IMR-90 (cell line): Measurements from ENCODE around the gene TCF4. TPM values are rescaled to one million over a fixed set of nuclear protein-coding genes. Genes with fewer than 3 reads are reported as not detected.

Source experiments
- ATAC-seq: fragments of 200-7000 bp; cut with Tn5 transposase; 2 replicates; pipeline ENCODE4 v1.9.1; 2020; ENCODE audit warnings: low read depth, mild to moderate bottlenecking, moderate library complexity
- BruUV-seq: library from RNA; stranded (reverse); fragments of 400-500 nt; replicated peaks from 2 replicates; lab custom pipeline; 2021; lab: Mats Ljungman, UMichigan
- CTCF ChIA-PET: fragments of 300-600 bp; formaldehyde crosslinking; extraction: SDS; loops from one replicate; lab custom pipeline; 2021; ENCODE audit warnings: antibody characterized with exemption; lab: Yijun Ruan, JAX
- POLR2A ChIA-PET: fragments of 300-600 bp; sonication (Branson Sonifier 250); formaldehyde crosslinking; loops from one replicate; lab custom pipeline; 2022; ENCODE audit warnings: antibody characterized with exemption; ENCODE audit not compliant: unreplicated experiment; lab: Charles Lee
- DNase-seq: peaks from one replicate; pipeline ENCODE4 v3.0.0; 2013
- H2AFZ ChIP-seq: replicated peaks from 2 replicates; pipeline ENCODE3; 2013; ENCODE audit warnings: low read length, mild to moderate bottlenecking; ENCODE audit not compliant: poor library complexity
- H2AK5ac ChIP-seq: 2 replicates; pipeline ENCODE4 v1.6.1; 2013; ENCODE audit warnings: low read depth, low read length, inconsistent platforms
- H2AK9ac ChIP-seq: replicated peaks from 2 replicates; pipeline ENCODE3; 2013; ENCODE audit warnings: mild to moderate bottlenecking, low read depth, low read length, moderate library complexity; ENCODE audit not compliant: poor library complexity
- H2BK120ac ChIP-seq: 2 replicates; pipeline ENCODE4 v1.6.1; 2013; ENCODE audit warnings: low read depth, low read length, inconsistent platforms
- H2BK15ac ChIP-seq: 3 replicates; pipeline ENCODE4 v1.6.1; 2013; ENCODE audit warnings: low read depth, low read length, inconsistent platforms
- H2BK20ac ChIP-seq: 2 replicates; pipeline ENCODE4 v1.6.1; 2013; ENCODE audit warnings: low read depth, mild to moderate bottlenecking, inconsistent platforms, low read length, moderate library complexity
- H2BK5ac ChIP-seq: 2 replicates; pipeline ENCODE4 v1.6.1; 2013; ENCODE audit warnings: mild to moderate bottlenecking, low read depth, low read length, inconsistent platforms; ENCODE audit not compliant: poor library complexity, severe bottlenecking
- H3K14ac ChIP-seq: replicated peaks from 2 replicates; pipeline ENCODE4 v1.6.1; 2013; ENCODE audit warnings: low read depth, low read length, inconsistent platforms
- H3K18ac ChIP-seq: 2 replicates; pipeline ENCODE4 v1.6.1; 2013; ENCODE audit warnings: low read depth, low read length, control low read depth
- H3K23ac ChIP-seq: 2 replicates; pipeline ENCODE4 v1.6.1; 2013; ENCODE audit warnings: low read depth, low read length, inconsistent platforms
- H3K27ac ChIP-seq: 2 replicates; pipeline ENCODE4 v1.5.1; 2013; ENCODE audit warnings: mild to moderate bottlenecking, control low read depth, low read length; ENCODE audit not compliant: insufficient read depth
- H3K27me3 ChIP-seq: 2 replicates; pipeline ENCODE4 v1.6.1; 2013; ENCODE audit warnings: low read length; ENCODE audit not compliant: control insufficient read depth, insufficient read depth
- H3K36me3 ChIP-seq: 2 replicates; pipeline ENCODE4 v1.6.1; 2013; ENCODE audit warnings: low read length, mixed read lengths; ENCODE audit not compliant: control insufficient read depth, insufficient read depth
- H3K4ac ChIP-seq: 2 replicates; pipeline ENCODE4 v1.6.1; 2013; ENCODE audit warnings: low read depth, low read length, inconsistent platforms
- H3K4me1 ChIP-seq: 2 replicates; pipeline ENCODE4 v1.6.1; 2013; ENCODE audit warnings: low read length, mixed read lengths; ENCODE audit not compliant: control insufficient read depth, insufficient read depth
- H3K4me2 ChIP-seq: 2 replicates; pipeline ENCODE4 v1.6.1; 2013; ENCODE audit warnings: low read depth, mild to moderate bottlenecking, control low read depth, low read length, moderate library complexity
- H3K4me3 ChIP-seq: 2 replicates; pipeline ENCODE4 v1.5.1; 2013; ENCODE audit warnings: low read depth, mild to moderate bottlenecking, control low read depth, low read length, moderate library complexity; ENCODE audit not compliant: insufficient read depth
- H3K56ac ChIP-seq: 2 replicates; pipeline ENCODE4 v1.6.1; 2013; ENCODE audit warnings: low read length, inconsistent platforms; ENCODE audit not compliant: insufficient read depth; ENCODE audit errors: extremely low read depth
- H3K79me1 ChIP-seq, 2 experiments: 2 replicates each; pipeline ENCODE4 v1.6.1; 2013; ENCODE audit warnings: low read length in 2 of 2, inconsistent platforms in 1 of 2, low read depth in 1 of 2
- H3K9ac ChIP-seq: 2 replicates; pipeline ENCODE4 v1.6.1; 2013; ENCODE audit warnings: low read depth, low read length, control low read depth
- H3K9me1 ChIP-seq: 2 replicates; pipeline ENCODE4 v1.6.1; 2013; ENCODE audit warnings: low read length, inconsistent platforms; ENCODE audit not compliant: insufficient read depth
- H3K9me3 ChIP-seq: 2 replicates; pipeline ENCODE4 v1.6.1; 2013; ENCODE audit warnings: low read length; ENCODE audit not compliant: control insufficient read depth, insufficient read depth
- H4K20me1 ChIP-seq: 2 replicates; pipeline ENCODE4 v1.6.1; 2013; ENCODE audit warnings: low read length, inconsistent platforms; ENCODE audit not compliant: insufficient read depth
- H4K5ac ChIP-seq: 2 replicates; pipeline ENCODE4 v1.6.1; 2013; ENCODE audit warnings: mild to moderate bottlenecking, low read depth, low read length, control low read depth
- H4K8ac ChIP-seq, 2 experiments: 2 replicates each; pipeline ENCODE4 v1.6.1; 2013; ENCODE audit warnings: low read depth in 2 of 2, low read length in 2 of 2, control low read depth in 1 of 2, inconsistent platforms in 1 of 2
- H4K91ac ChIP-seq: 2 replicates; pipeline ENCODE4 v1.6.1; 2013; ENCODE audit warnings: low read depth, low read length, inconsistent platforms; ENCODE audit not compliant: insufficient read depth
- BHLHE40 ChIP-seq: fragments of 150-350 bp; IDR thresholded peaks from 2 replicates; pipeline ENCODE4 v1.6.1; 2016; ENCODE audit warnings: mild to moderate bottlenecking, low read depth, low read length
- CEBPB ChIP-seq: IDR thresholded peaks from 2 replicates; pipeline ENCODE4 v1.6.1; 2012; ENCODE audit warnings: low read depth, low read length, improper control_type of control experiment
- CHD1 ChIP-seq: IDR thresholded peaks from 2 replicates; pipeline ENCODE4 v1.6.1; 2012; ENCODE audit warnings: low read depth, low read length, improper control_type of control experiment
- FOS ChIP-seq: fragments of 150-350 bp; IDR thresholded peaks from 2 replicates; pipeline ENCODE4 v1.6.1; 2016; ENCODE audit warnings: low read depth, low read length
- MAFK ChIP-seq: IDR thresholded peaks from 2 replicates; pipeline ENCODE4 v1.6.1; 2012; ENCODE audit warnings: low read depth, low read length, improper control_type of control experiment
- MAZ ChIP-seq: IDR thresholded peaks from 2 replicates; pipeline ENCODE4 v1.6.1; 2012; ENCODE audit warnings: low read depth, mild to moderate bottlenecking, low read length, improper control_type of control experiment, moderate library complexity, borderline replicate concordance
- NFE2L2 ChIP-seq: fragments of 150-350 bp; IDR thresholded peaks from 2 replicates; pipeline ENCODE4 v1.6.1; 2016; ENCODE audit warnings: low read depth, mild to moderate bottlenecking, low read length
- POLR2A ChIP-seq: IDR thresholded peaks from 2 replicates; pipeline ENCODE4 v1.6.1; 2012; ENCODE audit warnings: mild to moderate bottlenecking, low read depth, low read length
- RAD21 ChIP-seq: IDR thresholded peaks from 2 replicates; pipeline ENCODE4 v1.6.1; 2012; ENCODE audit warnings: low read length, improper control_type of control experiment
- RCOR1 ChIP-seq: IDR thresholded peaks from 2 replicates; pipeline ENCODE4 v1.6.1; 2012; ENCODE audit warnings: mild to moderate bottlenecking, low read length, improper control_type of control experiment; ENCODE audit not compliant: insufficient replicate concordance
- RFX5 ChIP-seq: IDR thresholded peaks from 2 replicates; pipeline ENCODE4 v1.8.0; 2012; ENCODE audit warnings: low read depth, mild to moderate bottlenecking, low read length, moderate library complexity
- SMC3 ChIP-seq: fragments of 150-350 bp; IDR thresholded peaks from 2 replicates; pipeline ENCODE4 v1.6.1; 2016; ENCODE audit warnings: low read depth, mild to moderate bottlenecking, antibody characterized with exemption, low read length, moderate library complexity
- WGBS, 2 experiments: methylation state at CpG; one replicate each; pipeline versions ENCODE4 v1.1.5 to v1.1.7; 2013; ENCODE audit warnings: missing lambda C conversion rate in 2 of 2; ENCODE audit not compliant: insufficient read length in 1 of 2; ENCODE audit errors: extremely low coverage in 2 of 2; 5-methylcytosine and 5-hydroxymethylcytosine counted together
- dilution Hi-C: fragments of 300-500 bp; cut with HindIII; formaldehyde crosslinking; loops from one replicate; pipeline ENCODE4 v1.14.3; 2018; ENCODE audit warnings: low sequenced_read_pairs; ENCODE audit not compliant: unreplicated experiment
- in situ Hi-C: fragments of 300-500 bp; cut with MboI; formaldehyde crosslinking; loops from 3 replicates; pipeline ENCODE4 v1.14.3; 2019; ENCODE audit warnings: low sequenced_read_pairs, inconsistent platforms, mixed read lengths
- intact Hi-C: fragments of 100-400 bp; cut with micrococcal nuclease; formaldehyde crosslinking; loops from 2 replicates; pipeline ENCODE4 v1.10.0; 2022
- polyA plus RNA-seq, 3 experiments: library from polyadenylated mRNA; depleted of rRNA; stranded (reverse); fragments of >200 nt; gene quantifications; 2 replicates each; pipeline ENCODE4 v1.2.3, GENCODE V29; 2012; ENCODE audit warnings: low replicate concordance in 1 of 3
- total RNA-seq: library from RNA; depleted of rRNA; stranded (reverse); fragments of >200 nt; gene quantifications from 2 replicates; pipeline ENCODE4 v1.2.3, GENCODE V29; 2012
- TF ChIP-seq, protein P1 (sequence below): fragments of 150-350 bp; IDR thresholded peaks from 2 replicates; pipeline ENCODE4 v1.6.1; 2017; ENCODE audit warnings: mild to moderate bottlenecking, antibody characterized with exemption, low read length, low read depth
- TF ChIP-seq, protein P2 (sequence below): conservative IDR thresholded peaks from 2 replicates; pipeline ENCODE4 v1.5.1; 2012; ENCODE audit warnings: mild to moderate bottlenecking, low read depth, low read length, improper control_type of control experiment
- TF ChIP-seq, protein P3 (sequence below): fragments of 150-350 bp; IDR thresholded peaks from 2 replicates; pipeline ENCODE4 v1.6.1; 2016; ENCODE audit warnings: low read depth, mild to moderate bottlenecking, low read length, moderate library complexity, borderline replicate concordance

Gene TCF4
- total and polyA plus RNA-seq, 2 of the 4 experiments (the other 2 are of a cell fraction) = 30.0 to 87.1 TPM

DNA sequence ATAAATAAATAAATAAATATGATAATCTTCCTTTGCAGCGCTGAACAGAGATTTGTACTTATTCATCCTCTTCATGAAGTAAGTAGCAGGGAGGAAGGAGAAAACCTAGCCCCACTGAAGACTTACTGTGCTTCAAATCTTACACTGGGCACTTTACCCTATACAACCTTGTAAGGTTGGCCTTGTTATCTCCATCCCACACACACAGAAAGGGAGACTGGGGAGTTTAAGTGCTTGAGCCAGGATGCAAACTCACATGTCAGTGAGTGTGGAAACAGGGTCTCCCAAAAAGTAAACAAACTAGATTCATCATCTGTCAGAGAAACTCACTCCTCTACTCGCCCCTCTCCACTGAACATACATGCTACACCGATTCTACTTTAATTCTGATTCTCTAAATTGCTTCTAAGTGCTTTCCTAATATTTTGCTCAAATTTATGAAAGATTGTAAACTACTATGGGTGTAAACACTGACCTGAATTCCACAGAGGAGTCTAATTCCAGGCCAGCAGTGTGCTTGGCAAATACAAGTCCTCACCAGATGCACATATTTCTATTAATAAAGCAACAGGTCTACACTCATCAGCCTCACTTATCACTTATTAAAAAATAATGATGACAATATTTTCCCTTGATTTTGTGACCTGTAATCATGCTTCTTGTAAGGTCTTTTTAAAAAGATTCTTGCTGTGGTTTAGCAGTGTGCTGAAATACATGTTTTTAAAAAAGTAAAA is 155.5 kb downstream of the TCF4 start:
- H2BK120ac ChIP-seq = no peak overlapping the region
- H3K4me1 ChIP-seq = peaks cover 6% of the 10 kb centered on the region
- no peaks in the 10 kb centered on the region for H3K27me3 ChIP-seq
- 0 out of 2 replicates have a peak overlapping the region, but pooled peaks have one; percentile 27 for H3K4me2 ChIP-seq
- intact Hi-C loops (no loop called here), in situ Hi-C loops (no loop called here), dilution Hi-C loops (no loop called here)
- BruUV-seq = no TSS peak
- no peak overlapping the region for H2BK20ac ChIP-seq
- no peak overlapping the region for H2BK5ac ChIP-seq
- H3K4me3 ChIP-seq = no peak overlapping the region
- H3K4ac ChIP-seq = no peak overlapping the region
- H4K8ac ChIP-seq = no peak overlapping the region
- no peaks in the 10 kb centered on the region for H3K9me3 ChIP-seq
- H2AFZ ChIP-seq = no peak overlapping the region
- peaks cover 35 to 69% of the 10 kb centered on the region in 2 experiments for H3K79me1 ChIP-seq
- H3K9me1 ChIP-seq = peaks cover 8% of the 10 kb centered on the region
- WGBS, 2 experiments = no CpG with 5 or more reads among the region's 3 CpGs
- H3K56ac ChIP-seq = no peak overlapping the region
- H3K9ac ChIP-seq = no peak overlapping the region
- no peak overlapping the region for H2BK15ac ChIP-seq
- DNase-seq (no peak), ATAC-seq (peak; percentile 54; the same call in 1 of the 2 replicates)
- H3K36me3 ChIP-seq = no peaks in the 10 kb centered on the region; the same call in 1 of the 2 replicates
- 0 out of 2 replicates have a peak overlapping the region, but pooled peaks have one; percentile 41 for H3K14ac ChIP-seq
- no peak overlapping the region for H2AK9ac ChIP-seq
- peak overlapping the region; percentile 53; the same call in 1 of the 2 replicates for H3K23ac ChIP-seq
- no peak overlapping the region for H3K27ac ChIP-seq
- no peak overlapping the region for H4K91ac ChIP-seq
- no peak overlapping the region for H2AK5ac ChIP-seq
- H4K5ac ChIP-seq = no peak overlapping the region
- CTCF ChIA-PET = interaction anchor here (0.5 kb wide), 1 partner anchor 37 kb away, joined by 4 read pairs; no protein-coding TSS in a partner anchor
- POLR2A ChIA-PET = no interaction called here
- peaks cover 9% of the 10 kb centered on the region; the same call in 1 of the 2 replicates for H4K20me1 ChIP-seq
- no peak overlapping the region for H3K18ac ChIP-seq
- no peak for TF ChIP-seq SMC3
- TF ChIP-seq RAD21 = no peak
- TF ChIP-seq NFE2L2 = no peak
- no peak for TF ChIP-seq CHD1
- TF ChIP-seq BHLHE40 = no peak
- no peak for TF ChIP-seq RCOR1
- TF ChIP-seq, protein P1, sequence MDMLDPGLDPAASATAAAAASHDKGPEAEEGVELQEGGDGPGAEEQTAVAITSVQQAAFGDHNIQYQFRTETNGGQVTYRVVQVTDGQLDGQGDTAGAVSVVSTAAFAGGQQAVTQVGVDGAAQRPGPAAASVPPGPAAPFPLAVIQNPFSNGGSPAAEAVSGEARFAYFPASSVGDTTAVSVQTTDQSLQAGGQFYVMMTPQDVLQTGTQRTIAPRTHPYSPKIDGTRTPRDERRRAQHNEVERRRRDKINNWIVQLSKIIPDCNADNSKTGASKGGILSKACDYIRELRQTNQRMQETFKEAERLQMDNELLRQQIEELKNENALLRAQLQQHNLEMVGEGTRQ = no peak
- no peak for TF ChIP-seq CEBPB
- TF ChIP-seq, protein P2, sequence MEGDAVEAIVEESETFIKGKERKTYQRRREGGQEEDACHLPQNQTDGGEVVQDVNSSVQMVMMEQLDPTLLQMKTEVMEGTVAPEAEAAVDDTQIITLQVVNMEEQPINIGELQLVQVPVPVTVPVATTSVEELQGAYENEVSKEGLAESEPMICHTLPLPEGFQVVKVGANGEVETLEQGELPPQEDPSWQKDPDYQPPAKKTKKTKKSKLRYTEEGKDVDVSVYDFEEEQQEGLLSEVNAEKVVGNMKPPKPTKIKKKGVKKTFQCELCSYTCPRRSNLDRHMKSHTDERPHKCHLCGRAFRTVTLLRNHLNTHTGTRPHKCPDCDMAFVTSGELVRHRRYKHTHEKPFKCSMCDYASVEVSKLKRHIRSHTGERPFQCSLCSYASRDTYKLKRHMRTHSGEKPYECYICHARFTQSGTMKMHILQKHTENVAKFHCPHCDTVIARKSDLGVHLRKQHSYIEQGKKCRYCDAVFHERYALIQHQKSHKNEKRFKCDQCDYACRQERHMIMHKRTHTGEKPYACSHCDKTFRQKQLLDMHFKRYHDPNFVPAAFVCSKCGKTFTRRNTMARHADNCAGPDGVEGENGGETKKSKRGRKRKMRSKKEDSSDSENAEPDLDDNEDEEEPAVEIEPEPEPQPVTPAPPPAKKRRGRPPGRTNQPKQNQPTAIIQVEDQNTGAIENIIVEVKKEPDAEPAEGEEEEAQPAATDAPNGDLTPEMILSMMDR = no peak
- TF ChIP-seq RFX5 = no peak
- TF ChIP-seq, protein P3, sequence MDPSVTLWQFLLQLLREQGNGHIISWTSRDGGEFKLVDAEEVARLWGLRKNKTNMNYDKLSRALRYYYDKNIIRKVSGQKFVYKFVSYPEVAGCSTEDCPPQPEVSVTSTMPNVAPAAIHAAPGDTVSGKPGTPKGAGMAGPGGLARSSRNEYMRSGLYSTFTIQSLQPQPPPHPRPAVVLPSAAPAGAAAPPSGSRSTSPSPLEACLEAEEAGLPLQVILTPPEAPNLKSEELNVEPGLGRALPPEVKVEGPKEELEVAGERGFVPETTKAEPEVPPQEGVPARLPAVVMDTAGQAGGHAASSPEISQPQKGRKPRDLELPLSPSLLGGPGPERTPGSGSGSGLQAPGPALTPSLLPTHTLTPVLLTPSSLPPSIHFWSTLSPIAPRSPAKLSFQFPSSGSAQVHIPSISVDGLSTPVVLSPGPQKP = no peak
- no peak for TF ChIP-seq POLR2A
- TF ChIP-seq MAZ = no peak
- TF ChIP-seq MAFK = no peak
- TF ChIP-seq FOS = no peak
